Smooth muscle cell (in vitro differentiated cells): ENCODE data around the gene MARCHF2. TPM values are rescaled to one million over a fixed set of nuclear protein-coding genes. Genes with fewer than 3 reads are reported as not detected.

Source experiments
- DNase-seq: peaks from one replicate; lab custom pipeline; 2025; ENCODE audit not compliant: unreplicated experiment; lab: John Stamatoyannopoulos, UW
- H2AFZ ChIP-seq: fragments of 200-600 bp; sonication (generic); 2 replicates; pipeline ENCODE4 v1.6.0; 2016; ENCODE audit warnings: antibody characterized with exemption, low read depth, mild to moderate bottlenecking
- H3F3A ChIP-seq: fragments of 200-600 bp; sonication (generic); 2 replicates; pipeline ENCODE4 v1.6.0; 2017; ENCODE audit warnings: antibody characterized with exemption, low read depth
- H3K27ac ChIP-seq: fragments of 200-600 bp; sonication (generic); 2 replicates; pipeline ENCODE4 v1.5.1; 2016; ENCODE audit warnings: low read depth, mild to moderate bottlenecking
- H3K27me3 ChIP-seq: fragments of 200-600 bp; sonication (generic); 2 replicates; pipeline ENCODE4 v1.6.1; 2016; ENCODE audit warnings: low read depth, mild to moderate bottlenecking
- H3K36me3 ChIP-seq: fragments of 200-600 bp; sonication (generic); 2 replicates; pipeline ENCODE4 v1.5.1; 2016; ENCODE audit warnings: low read depth
- H3K4me1 ChIP-seq: fragments of 200-600 bp; sonication (generic); 2 replicates; pipeline ENCODE4 v1.5.1; 2016; ENCODE audit warnings: low read depth
- H3K4me2 ChIP-seq: fragments of 200-600 bp; sonication (generic); 2 replicates; pipeline ENCODE4 v1.6.0; 2016; ENCODE audit warnings: mild to moderate bottlenecking
- H3K4me3 ChIP-seq: fragments of 200-600 bp; sonication (generic); 2 replicates; pipeline ENCODE4 v1.5.1; 2016; ENCODE audit warnings: mild to moderate bottlenecking
- H3K79me2 ChIP-seq: fragments of 200-600 bp; sonication (generic); 2 replicates; pipeline ENCODE4 v1.6.0; 2016; ENCODE audit warnings: low read depth, mild to moderate bottlenecking
- H3K9ac ChIP-seq: fragments of 200-600 bp; sonication (generic); 2 replicates; pipeline ENCODE4 v1.6.0; 2016; ENCODE audit warnings: low read depth
- H3K9me3 ChIP-seq: fragments of 200-600 bp; sonication (generic); replicated peaks from 2 replicates; pipeline ENCODE4 v1.5.1; 2016; ENCODE audit warnings: low read depth
- H4K20me1 ChIP-seq: fragments of 200-600 bp; sonication (generic); 2 replicates; pipeline ENCODE4 v1.6.0; 2016; ENCODE audit warnings: low read depth
- CTCF ChIP-seq: fragments of 200-600 bp; sonication (generic); IDR thresholded peaks from 2 replicates; pipeline ENCODE4 v1.5.1; 2017; ENCODE audit warnings: borderline replicate concordance, mild to moderate bottlenecking, antibody characterized with exemption; ENCODE audit not compliant: insufficient read depth, poor library complexity, severe bottlenecking
- WGBS: methylation state at CpG from one replicate; pipeline ENCODE4 v1.1.7; 2016; ENCODE audit warnings: low lambda C conversion rate; 5-methylcytosine and 5-hydroxymethylcytosine counted together
- polyA plus RNA-seq: library from polyadenylated mRNA; unstranded; fragments of >200 nt; fragmentation: Nextera tagmentation; extraction: Ambion mirVana; gene quantifications from 2 replicates; pipeline ENCODE4 v1.2.1, GENCODE V29; 2016
- total RNA-seq: library from RNA; depleted of rRNA; stranded (reverse); fragments of >200 nt; gene quantifications from 2 replicates; pipeline ENCODE4 v1.2.3, GENCODE V29; 2014

MARCHF2 gene
- total and polyA plus RNA-seq, 2 experiments from 2014 or later, result 22.2 to 24.4 TPM

- H3K9ac ChIP-seq, result peak overlapping the region; percentile 50
- peaks cover 7% of the 10 kb centered on the region for H3K4me1 ChIP-seq
- no peaks in the 10 kb centered on the region for H3K79me2 ChIP-seq
- H3K4me3 ChIP-seq, result peak overlapping the region; percentile 7
- no peaks in the 10 kb centered on the region for H3K27me3 ChIP-seq
- peaks cover 9% of the 10 kb centered on the region for H4K20me1 ChIP-seq
- no peak overlapping the region for H2AFZ ChIP-seq
- peak overlapping the region; percentile 73 for H3K27ac ChIP-seq
- H3K9me3 ChIP-seq, result no peaks in the 10 kb centered on the region
- no peak for TF ChIP-seq CTCF
- 79% methylated on average over 13 of the region's 13 CpGs for WGBS
- no peak for DNase-seq
- H3K4me2 ChIP-seq, result peak overlapping the region; percentile 80
- H3F3A ChIP-seq, result peaks cover 17% of the 10 kb centered on the region
- H3K36me3 ChIP-seq, result no peaks in the 10 kb centered on the region
Observed at GRCh38 chr19:8366961-8367326, 46.2 kb upstream of the MARCHF2 start.

DNA sequence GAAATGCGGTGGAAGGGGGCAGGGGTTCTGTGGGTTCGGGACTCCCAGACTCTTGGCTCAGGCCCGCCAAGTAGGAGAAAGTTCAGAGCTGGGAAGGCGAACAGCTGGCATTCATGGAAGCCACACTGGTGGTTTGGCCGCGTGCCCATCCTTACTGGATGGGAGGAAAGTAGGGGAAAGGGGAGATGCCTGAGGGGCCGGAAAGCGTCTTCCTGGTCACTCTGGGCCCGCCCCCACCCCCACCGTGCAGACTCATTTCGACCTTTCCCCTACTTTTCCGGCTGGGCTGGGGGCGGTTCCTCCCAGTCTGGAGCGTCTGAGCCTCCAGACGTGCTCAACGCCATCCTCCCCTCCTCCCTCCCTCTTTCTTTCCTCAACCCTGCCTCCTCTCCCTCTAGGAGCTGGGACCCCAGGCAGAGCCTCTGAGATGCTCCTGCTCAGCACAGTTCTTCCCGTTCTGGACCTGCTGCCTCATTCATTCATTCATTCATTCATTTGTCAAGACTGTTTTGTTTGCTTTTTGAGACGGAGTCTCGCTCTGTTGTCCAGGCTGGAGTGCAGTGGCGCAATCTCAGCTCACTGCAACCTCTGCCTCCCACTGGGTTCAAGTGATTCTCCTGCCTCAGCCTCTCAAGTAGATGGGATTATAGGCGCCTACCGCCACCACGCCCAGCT is 45.6 kb upstream of the MARCHF2 start:
- peak overlapping the region; percentile 50 for H3K9ac ChIP-seq
- no peaks in the 10 kb centered on the region for H3K27me3 ChIP-seq
- H3K79me2 ChIP-seq, result no peaks in the 10 kb centered on the region
- H2AFZ ChIP-seq, result no peak overlapping the region
- H3K36me3 ChIP-seq, result no peaks in the 10 kb centered on the region
- peak overlapping the region; percentile 77 for H3K27ac ChIP-seq
- DNase-seq, result peak; percentile 88
- H3K4me3 ChIP-seq, result peak overlapping the region; percentile 23
- H3F3A ChIP-seq, result peaks cover 17% of the 10 kb centered on the region
- peak overlapping the region; percentile 80 for H3K4me2 ChIP-seq
- no peaks in the 10 kb centered on the region for H3K9me3 ChIP-seq
- peaks cover 9% of the 10 kb centered on the region for H4K20me1 ChIP-seq
- no peak for TF ChIP-seq CTCF
- peaks cover 7% of the 10 kb centered on the region for H3K4me1 ChIP-seq
- 22% methylated on average over 21 of the region's 23 CpGs for WGBS

- no peak for DNase-seq
Observed at GRCh38 chr19:8370176-8371010, 42.7 kb upstream of the MARCHF2 start.

More at GRCh38 chr19:8370176-8371010, 42.7 kb upstream of the MARCHF2 start:
- H3K4me1 ChIP-seq, result no peaks in the 10 kb centered on the region
- H2AFZ ChIP-seq, result no peak overlapping the region
- no peaks in the 10 kb centered on the region for H3K9me3 ChIP-seq
- no peaks in the 10 kb centered on the region for H3K27me3 ChIP-seq
- peaks cover 8% of the 10 kb centered on the region for H3F3A ChIP-seq
- no peak overlapping the region for H3K4me2 ChIP-seq
- H3K36me3 ChIP-seq, result no peaks in the 10 kb centered on the region
- 77% methylated on average over 19 of the region's 19 CpGs for WGBS
- H3K9ac ChIP-seq, result no peak overlapping the region
- H3K4me3 ChIP-seq, result no peak overlapping the region
- no peak for TF ChIP-seq CTCF
- no peak overlapping the region for H3K27ac ChIP-seq
- peaks cover 9% of the 10 kb centered on the region for H4K20me1 ChIP-seq
- H3K79me2 ChIP-seq, result no peaks in the 10 kb centered on the region
